ENCODE measurements around the gene KBTBD12. TPM values are rescaled to one million over a fixed set of nuclear protein-coding genes. Genes with fewer than 3 reads are reported as not detected.

Gene KBTBD12
- total and polyA plus RNA-seq, 10 of the 15 experiments (the other 5 are each of a cell fraction or from before 2014, with no cell fraction given): 0.01 to 0.11 TPM; not detected in 8

DNA sequence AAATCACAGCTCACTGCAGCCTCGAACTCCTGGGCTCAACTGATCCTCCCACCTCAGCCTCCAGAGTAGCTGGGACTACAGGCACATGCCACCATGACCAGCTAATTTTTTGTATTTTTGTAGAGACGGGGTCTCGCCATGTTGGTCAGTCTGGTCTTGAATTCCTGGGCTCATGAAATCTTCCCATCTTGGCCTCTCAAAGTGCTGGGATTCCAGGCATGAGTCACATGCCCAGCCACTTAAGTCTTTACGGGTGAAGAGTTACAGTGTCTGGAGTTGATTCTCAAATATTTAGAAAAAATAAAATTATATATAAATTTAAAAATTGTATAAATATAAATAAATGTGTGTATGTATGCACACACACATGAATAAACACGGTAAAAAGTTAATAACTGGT is 14.5 kb upstream of the KBTBD12 start (continued):
- TF ChIP-seq, protein P1, sequence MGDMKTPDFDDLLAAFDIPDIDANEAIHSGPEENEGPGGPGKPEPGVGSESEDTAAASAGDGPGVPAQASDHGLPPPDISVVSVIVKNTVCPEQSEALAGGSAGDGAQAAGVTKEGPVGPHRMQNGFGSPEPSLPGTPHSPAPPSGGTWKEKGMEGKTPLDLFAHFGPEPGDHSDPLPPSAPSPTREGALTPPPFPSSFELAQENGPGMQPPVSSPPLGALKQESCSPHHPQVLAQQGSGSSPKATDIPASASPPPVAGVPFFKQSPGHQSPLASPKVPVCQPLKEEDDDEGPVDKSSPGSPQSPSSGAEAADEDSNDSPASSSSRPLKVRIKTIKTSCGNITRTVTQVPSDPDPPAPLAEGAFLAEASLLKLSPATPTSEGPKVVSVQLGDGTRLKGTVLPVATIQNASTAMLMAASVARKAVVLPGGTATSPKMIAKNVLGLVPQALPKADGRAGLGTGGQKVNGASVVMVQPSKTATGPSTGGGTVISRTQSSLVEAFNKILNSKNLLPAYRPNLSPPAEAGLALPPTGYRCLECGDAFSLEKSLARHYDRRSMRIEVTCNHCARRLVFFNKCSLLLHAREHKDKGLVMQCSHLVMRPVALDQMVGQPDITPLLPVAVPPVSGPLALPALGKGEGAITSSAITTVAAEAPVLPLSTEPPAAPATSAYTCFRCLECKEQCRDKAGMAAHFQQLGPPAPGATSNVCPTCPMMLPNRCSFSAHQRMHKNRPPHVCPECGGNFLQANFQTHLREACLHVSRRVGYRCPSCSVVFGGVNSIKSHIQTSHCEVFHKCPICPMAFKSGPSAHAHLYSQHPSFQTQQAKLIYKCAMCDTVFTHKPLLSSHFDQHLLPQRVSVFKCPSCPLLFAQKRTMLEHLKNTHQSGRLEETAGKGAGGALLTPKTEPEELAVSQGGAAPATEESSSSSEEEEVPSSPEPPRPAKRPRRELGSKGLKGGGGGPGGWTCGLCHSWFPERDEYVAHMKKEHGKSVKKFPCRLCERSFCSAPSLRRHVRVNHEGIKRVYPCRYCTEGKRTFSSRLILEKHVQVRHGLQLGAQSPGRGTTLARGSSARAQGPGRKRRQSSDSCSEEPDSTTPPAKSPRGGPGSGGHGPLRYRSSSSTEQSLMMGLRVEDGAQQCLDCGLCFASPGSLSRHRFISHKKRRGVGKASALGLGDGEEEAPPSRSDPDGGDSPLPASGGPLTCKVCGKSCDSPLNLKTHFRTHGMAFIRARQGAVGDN (IDR thresholded peaks at IDR 0.05): no peak
- TF ChIP-seq MEF2B (IDR thresholded peaks at IDR 0.05; ENCODE audit: partially characterized antibody, poor library complexity, severe bottlenecking): no peak
- TF ChIP-seq USF1 (IDR thresholded peaks at IDR 0.05; ENCODE audit: borderline replicate concordance, extremely low read length, insufficient read depth, low read depth, low read length): no peak
- TF ChIP-seq, protein P2, sequence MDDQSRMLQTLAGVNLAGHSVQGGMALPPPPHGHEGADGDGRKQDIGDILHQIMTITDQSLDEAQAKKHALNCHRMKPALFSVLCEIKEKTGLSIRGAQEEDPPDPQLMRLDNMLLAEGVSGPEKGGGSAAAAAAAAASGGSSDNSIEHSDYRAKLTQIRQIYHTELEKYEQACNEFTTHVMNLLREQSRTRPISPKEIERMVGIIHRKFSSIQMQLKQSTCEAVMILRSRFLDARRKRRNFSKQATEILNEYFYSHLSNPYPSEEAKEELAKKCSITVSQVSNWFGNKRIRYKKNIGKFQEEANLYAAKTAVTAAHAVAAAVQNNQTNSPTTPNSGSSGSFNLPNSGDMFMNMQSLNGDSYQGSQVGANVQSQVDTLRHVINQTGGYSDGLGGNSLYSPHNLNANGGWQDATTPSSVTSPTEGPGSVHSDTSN (IDR thresholded peaks at IDR 0.05; ENCODE audit: insufficient replicate concordance, low read depth, low read length): no peak

DNA sequence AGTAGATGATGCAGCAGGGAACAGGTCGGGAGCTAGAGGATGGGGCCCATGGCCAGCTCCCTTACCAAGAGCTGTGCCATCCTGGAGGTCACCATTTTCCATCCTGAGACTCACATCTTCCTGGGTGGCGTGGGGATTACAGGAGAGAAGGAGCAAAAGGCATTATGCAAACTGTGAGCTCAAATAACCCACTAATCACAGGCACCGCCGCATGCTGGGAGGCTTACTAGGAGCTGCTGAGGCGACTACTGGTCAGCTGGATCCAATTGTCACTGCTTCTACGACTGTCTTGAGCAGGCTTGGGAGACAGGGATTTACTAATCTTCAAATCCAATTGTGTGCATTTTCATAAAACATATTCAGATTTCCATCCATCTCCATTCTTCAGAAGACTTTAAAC is 12.5 kb upstream of the KBTBD12 start:
- Histone ChIP-seq H3K4me2 (ENCODE audit: control insufficient read depth, insufficient read depth) (no peak overlapping the region), H3K4me3 (no peak overlapping the region), H4K20me1 (ENCODE audit: control insufficient read depth, insufficient read depth) (no peaks in the 10 kb centered on the region), H3K27me3 (replicated peaks in 1 of 2; ENCODE audit: control insufficient read depth in 2 of 2, insufficient read depth in 2 of 2, low read length in 1 of 2) (no peaks in the 10 kb centered on the region), H3K79me2 (ENCODE audit: control insufficient read depth, insufficient read depth, low read length) (no peaks in the 10 kb centered on the region), H3K36me3 (ENCODE audit: control insufficient read depth in 2 of 2, insufficient read depth in 2 of 2, low read length in 1 of 2) (no peaks in the 10 kb centered on the region), H3K27ac (ENCODE audit: control insufficient read depth, insufficient read depth) (no peak overlapping the region), H3K9me3 (replicated peaks; ENCODE audit: control insufficient read depth, insufficient read depth, low read length) (no peaks in the 10 kb centered on the region), H3K4me1 (ENCODE audit: control insufficient read depth, insufficient read depth, low read length) (peaks cover 9% of the 10 kb centered on the region), H3K9ac (ENCODE audit: control insufficient read depth, insufficient read depth, low read length) (no peak overlapping the region), H2AFZ (ENCODE audit: control insufficient read depth, low read depth, low read length) (no peak overlapping the region)
- no peak for ATAC-seq
- WGBS (ENCODE audit: insufficient coverage, insufficient replicate concordance, low lambda C conversion rate, missing lambda C conversion rate): 51% methylated on average over 6 of the region's 6 CpGs
- in situ Hi-C loops (cut with MboI): no loop called here
- FAIRE-seq: no peak
- ChIA-PET SMC1A (ENCODE audit: uncharacterized antibody, unreplicated experiment) (no interaction called here), POLR2A (no interaction called here), RAD21 (ENCODE audit: unreplicated experiment) (no interaction called here), CTCF (interaction anchor here (0.7 kb wide), 1 partner anchor 264 kb away, joined by 3 read pairs; no protein-coding TSS in a partner anchor)
- intact Hi-C loops (cut with micrococcal nuclease; ENCODE audit: unreplicated experiment): no loop called here
- no TSS peak for BruUV-seq (replicated peaks)
- DNase-seq (ENCODE audit: low read depth, low spot score): no peak
- no peak for TF ChIP-seq NFYB (IDR thresholded peaks at IDR 0.05; ENCODE audit: insufficient read depth, low read depth, low read length)
- no peak for TF ChIP-seq HDGF (IDR thresholded peaks at IDR 0.05)
- no peak for TF ChIP-seq MEF2A (IDR thresholded peaks at IDR 0.05; ENCODE audit: insufficient read depth, low read depth, low read length)
- no peak for TF ChIP-seq PML (IDR thresholded peaks at IDR 0.05; ENCODE audit: low read length)
- no peak for TF ChIP-seq EED (IDR thresholded peaks at IDR 0.05; ENCODE audit: low read depth)
- no peak for TF ChIP-seq SREBF2 (IDR thresholded peaks at IDR 0.05; ENCODE audit: low read length)
- TF ChIP-seq NFYA (IDR thresholded peaks at IDR 0.05; ENCODE audit: borderline replicate concordance, low read depth, low read length): no peak
- TF ChIP-seq SMARCA5 (IDR thresholded peaks at IDR 0.05): no peak
- no peak for TF ChIP-seq MYB (IDR thresholded peaks at IDR 0.05; ENCODE audit: borderline replicate concordance, low read depth, low read length)
- no peak for TF ChIP-seq RAD51 (IDR thresholded peaks at IDR 0.05)

All from GM12878 (cell line).